HG02981 (cell line): ENCODE measurements around the gene GCC1.
"Not testable (repeated sequence)": the region's sequence is repeated elsewhere in the genome, so short reads cannot be mapped to it uniquely, and the experiment has no call there.

Experiments
- ATAC-seq: cut with Tn5 transposase; IDR thresholded peaks from one replicate; pipeline ENCODE4 v1.9.1; 2021; ENCODE audit warnings: mild to moderate bottlenecking, moderate library complexity; ENCODE audit not compliant: unreplicated experiment

Gene GCC1

DNA sequence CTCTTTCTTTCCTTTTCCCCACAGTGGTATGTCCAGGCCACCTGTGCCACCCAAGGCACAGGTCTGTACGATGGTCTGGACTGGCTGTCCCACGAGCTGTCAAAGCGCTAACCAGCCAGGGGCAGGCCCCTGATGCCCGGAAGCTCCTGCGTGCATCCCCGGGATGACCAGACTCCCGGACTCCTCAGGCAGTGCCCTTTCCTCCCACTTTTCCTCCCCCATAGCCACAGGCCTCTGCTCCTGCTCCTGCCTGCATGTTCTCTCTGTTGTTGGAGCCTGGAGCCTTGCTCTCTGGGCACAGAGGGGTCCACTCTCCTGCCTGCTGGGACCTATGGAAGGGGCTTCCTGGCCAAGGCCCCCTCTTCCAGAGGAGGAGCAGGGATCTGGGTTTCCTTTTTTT, 5.8 kb upstream of the GCC1 start:
- no peak for ATAC-seq

DNA sequence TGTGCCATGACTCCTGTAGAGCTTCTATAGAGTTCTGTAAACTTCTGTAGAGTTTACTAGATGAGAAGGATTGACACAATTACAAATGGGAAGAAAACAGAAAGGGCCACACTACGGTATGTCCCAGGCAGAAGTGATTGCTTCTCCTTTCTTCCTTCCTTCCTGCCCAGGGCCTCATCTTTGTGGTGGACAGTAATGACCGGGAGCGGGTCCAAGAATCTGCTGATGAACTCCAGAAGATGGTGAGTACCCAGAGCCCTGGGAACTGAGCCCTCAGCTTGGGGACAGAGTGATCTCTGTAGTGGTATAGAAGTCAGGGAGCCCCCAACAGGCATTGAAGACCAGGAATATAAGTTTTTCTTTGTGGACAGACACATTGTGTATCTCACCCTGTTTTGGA, 4.5 kb upstream of the GCC1 start:
- ATAC-seq, result no peak

DNA sequence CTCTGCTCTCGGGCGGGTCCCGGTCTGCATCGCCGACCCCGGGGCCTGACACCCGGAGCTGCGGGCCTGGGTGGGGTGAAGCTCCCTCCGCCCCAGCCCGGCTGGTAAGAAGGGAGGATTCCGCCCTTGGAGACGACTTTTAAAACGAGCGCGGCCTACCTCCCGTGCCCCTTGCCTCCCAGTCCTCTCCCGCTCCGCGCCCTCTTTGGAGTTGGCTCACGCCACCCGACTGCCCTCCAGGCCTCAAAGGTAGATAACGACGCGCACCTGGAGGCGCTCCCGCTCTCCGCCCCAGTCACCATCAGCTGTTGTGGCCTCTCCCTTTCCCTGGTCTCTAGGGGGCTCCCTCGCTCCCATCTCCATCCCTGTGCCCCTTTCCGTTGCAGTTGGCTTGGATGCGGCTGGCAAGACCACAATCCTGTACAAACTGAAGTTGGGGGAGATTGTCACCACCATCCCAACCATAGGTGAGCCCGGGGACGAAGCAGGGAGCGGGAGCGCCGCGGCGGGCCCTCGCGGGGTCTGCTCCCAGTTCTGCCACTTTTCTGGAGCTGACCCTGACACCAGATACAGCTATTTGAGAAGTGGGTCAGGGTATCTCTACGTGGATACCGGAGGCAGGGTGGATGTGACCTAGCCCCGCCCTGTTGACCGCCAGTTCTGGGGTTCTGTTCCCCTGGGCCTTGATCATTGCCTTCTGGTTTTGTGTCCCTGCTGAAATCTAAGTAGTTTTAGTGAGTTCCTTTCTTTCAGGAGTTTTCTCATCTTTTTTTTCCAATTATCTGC, 3.5 kb upstream of the GCC1 start:
- peak; percentile 1 for ATAC-seq

DNA sequence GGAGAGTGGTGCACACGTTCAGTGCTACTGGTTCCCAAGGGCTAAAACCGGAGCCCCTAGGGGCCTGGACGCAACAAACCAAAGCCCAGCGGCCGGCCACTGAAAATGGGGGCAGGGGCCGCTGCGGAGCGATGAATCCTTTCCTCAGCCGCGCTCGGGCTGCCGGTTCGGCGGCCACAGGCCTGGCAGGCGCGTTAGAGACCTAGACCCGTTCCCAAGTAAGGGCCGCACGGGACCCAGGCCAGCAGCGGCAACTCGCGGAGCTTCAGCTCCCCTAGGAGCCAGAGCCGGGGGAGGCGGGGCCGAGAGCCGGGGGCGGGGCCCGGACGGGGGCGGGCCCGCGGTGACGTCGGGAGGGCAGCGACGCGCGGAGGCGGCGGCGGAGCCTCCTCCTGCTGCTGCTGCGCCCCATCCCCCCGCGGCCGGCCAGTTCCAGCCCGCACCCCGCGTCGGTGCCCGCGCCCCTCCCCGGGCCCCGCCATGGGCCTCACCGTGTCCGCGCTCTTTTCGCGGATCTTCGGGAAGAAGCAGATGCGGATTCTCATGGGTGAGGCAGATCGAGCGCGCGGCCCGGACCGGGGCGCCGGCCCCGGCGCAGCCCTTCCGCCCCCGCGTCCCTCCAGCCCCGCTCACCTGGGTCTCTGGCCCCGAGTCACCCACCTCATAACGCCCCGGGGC, 2.8 kb upstream of the GCC1 start, which contains the start of gene ARF5:
Gene ARF5 (plus strand): TSS at position 393 of the 678 bp plus-strand sequence. CDS start 88 bp downstream, at position 481.
- ATAC-seq, result peak; percentile 81

DNA sequence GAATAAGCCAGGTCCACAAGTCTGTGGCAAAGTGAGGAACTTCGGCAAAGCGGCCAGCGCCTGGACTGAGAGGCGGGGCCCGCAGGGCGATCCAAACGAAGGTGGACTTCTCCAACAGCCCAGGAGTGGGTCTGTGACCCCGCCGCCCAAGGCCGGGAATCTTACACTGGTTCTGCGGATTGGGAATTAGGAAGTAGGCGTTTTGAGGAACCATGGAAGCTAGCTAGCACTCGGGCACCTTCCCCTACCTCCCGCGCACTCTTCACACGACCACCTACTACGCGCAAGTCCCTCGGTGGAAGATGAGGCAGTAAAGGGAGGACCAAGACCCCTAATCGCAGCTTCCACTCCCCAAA, 2.2 kb upstream of the GCC1 start:
- ATAC-seq, result no peak

DNA sequence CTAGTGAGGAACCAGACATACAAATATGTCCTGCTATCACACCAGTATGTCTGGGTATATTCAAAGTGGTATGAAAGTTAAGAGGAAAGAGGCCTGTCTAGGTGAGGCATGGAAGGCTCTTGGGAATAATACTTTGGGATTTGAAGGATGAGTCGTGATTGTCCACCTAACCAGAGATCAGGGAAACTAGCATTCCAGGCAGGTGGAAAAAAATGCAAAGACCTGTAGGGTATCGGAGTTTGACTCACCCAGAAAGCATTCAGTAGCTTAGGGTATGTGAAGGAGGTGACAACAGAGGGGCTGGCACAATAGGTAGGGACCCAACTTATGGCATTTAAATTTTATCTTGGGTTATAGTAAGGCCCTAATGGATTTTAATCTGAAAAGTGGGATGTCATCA, 950 bp upstream of the GCC1 start:
- ATAC-seq, result no peak

DNA sequence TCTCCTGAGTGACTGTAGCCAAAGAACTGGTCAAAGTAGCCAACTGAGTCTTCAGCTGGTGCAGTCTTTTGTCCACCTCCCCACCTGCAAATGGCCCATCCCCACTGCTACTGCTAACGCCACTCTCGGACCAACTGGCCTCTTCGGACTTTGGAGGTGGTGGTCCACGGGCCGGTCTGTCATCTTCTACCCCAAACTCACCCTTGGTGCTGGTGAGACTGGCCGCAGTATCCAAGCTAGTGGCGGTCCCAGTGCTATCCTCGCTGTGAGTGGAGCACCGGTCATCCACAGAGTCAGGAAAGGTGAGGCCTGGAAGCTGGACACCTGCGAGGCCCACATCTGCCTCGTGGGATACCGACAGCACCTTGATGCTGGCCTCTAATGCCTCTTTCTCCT, 750 bp downstream of the GCC1 start:
- no peak for ATAC-seq

DNA sequence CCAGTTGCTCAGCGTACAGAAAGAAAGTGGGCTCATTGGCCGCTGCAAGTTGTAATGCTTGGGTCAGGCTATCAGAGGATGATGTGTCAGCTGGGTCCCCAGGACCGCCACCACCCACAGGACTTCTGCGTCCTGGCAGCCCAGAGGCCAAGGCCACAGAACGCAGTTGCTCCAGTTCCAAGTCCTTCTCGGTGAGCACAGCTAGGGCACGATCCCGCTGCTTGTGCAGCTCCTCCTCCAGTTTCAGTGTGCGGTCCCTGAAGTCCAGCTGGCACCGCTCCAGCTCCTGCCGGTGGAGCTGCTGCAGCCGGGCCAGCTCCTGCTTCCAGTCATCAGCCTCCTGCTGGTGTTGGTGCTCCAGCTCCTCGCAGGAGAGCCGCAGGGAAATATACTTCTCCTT, 3.0 kb downstream of the GCC1 start:
- ATAC-seq, result no peak

DNA sequence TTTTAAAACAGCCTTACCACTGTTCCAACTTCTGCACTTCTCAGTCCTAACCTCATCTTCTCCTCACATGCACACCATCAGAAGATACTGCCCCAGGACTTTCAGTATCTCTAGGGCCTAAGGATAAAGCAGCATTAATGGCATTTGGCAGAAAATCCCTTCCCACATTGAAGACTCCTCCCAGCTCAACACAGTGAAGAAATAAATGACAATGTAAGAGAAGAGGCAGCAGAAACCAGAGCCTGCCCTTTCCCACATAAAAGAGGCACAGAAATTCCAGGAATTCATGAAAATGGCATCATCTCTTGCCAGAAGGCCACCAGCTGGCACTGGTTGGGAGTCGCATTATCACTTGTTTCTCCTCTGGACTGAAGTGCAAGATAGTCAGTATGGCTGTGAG, 3.7 kb downstream of the GCC1 start:
- ATAC-seq, result no peak

DNA sequence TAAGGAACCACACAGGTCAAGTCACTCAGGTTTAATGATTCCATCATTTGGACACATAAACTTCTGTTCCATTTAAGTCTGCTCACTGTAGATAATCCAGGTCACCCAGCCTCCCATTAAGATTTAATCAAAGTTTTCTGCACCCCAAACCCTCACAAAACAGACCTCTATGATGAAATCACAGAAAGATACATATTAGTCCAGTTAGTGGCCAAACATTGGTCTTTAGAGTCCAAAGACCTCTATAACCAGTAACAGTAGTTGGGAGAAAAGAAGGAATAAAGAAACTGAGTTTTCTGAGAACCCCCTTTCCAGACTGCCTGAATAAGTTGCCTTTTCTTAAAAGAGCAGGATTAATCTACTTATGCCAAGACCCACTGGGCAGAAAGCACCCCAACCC, 4.8 kb downstream of the GCC1 start:
- no peak for ATAC-seq

DNA sequence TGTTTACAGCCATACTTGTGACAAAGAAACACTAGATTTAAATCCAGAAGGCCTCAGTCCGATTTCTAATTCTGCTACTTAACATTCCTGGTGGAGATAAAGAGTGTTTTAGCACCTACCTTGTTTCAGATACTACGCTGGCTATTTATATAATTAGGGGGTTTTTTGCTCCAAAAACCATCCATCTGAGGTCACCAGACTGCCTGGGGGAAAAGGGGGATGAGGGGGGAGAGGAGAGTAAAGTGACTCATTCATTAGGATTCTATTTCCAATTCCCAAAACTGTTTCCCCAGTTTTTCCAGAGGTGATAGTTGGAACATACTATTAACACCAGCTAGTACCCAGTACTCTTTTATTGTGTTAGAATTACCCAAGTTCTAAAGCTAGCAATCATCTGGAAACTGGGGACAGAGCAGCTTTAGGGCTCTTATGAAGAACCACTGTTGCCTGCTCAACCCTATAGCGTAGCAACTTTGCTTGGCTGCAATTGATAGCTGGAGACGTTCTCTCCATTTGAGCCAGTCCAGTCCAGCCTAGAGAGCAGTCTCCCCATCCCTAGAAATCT, 6.6 kb downstream of the GCC1 start:
- ATAC-seq, result no peak

DNA sequence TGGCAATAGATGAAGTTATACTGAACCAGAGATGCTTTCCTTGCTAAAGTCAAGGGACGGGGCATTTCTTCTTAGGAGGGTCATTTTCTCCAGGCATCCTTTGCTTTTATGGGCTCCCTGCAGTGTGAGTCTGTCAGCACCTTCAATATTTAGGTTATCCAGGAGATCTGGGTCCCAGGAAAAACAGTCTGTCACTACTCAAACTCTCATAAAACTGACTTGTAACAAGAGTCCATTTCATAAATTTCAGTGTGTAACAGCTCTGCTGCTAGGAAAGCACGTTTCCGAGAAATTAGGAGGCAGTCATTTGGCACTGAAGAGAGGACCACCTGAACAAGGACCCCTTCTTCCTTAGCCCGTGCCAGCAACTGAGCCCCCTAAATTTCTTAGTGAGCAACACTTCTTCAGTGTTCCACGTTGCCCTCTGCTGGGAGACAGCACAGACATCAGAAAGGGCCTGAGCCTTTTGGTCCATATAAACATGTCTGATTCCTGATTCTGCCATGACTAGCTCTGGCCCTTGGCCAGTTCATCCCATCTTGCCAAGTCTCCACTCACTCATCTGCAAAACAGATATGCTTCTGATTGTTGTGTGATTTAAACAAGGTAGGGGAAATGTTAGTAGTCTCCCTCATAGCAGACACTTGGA, 7.2 kb downstream of the GCC1 start:
- ATAC-seq, result no peak

DNA sequence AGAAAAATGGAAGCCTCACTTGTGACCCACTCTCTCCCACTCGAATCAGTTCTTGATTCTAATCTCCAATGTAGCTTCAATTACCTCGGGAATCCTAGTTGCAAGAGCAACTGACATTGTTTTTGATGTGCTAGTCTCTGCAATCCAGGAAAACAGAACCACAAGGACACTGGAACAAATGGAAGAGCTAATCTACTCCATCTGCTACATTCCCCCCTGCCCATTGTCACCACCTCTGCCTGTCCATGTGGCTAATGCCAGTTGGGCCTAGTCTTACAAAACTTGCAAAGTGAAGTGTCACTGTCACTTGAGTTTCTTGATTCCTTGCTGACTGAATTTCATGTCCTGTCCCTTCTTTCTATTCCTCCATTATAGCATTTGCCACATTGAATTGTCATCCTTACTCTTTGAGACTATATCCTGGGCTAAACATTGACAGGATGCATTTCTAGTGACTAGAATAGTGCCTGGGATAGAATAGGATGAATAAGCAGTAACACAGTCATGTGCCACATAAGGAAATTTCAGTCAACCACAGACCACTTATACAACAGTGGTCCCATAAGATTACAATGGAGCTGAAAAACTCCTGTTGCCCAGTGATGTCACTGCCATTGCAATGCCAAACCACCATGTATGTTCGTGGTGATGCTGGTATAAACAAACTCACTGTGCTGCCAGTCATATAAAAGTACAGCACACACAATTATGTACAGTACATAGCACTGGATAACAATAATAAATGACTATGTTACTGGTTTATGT, 13.5 kb downstream of the GCC1 start:
- no peak for ATAC-seq

DNA sequence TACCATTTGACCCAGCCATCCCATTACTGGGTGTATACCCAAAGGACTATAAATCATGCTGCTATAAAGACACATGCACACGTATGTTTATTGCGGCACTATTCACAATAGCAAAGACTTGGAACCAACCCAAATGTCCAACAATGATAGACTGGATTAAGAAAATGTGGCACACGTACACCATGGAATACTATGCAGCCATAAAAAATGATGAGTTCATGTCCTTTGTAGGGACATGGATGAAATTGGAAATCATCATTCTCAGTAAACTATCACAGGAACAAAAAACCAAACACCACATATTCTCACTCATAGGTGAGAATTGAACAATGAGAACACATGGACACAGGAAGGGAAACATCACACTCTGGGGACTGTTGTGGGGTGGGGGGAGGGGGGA, 17.4 kb downstream of the GCC1 start:
- ATAC-seq, result not testable (repeated sequence)

DNA sequence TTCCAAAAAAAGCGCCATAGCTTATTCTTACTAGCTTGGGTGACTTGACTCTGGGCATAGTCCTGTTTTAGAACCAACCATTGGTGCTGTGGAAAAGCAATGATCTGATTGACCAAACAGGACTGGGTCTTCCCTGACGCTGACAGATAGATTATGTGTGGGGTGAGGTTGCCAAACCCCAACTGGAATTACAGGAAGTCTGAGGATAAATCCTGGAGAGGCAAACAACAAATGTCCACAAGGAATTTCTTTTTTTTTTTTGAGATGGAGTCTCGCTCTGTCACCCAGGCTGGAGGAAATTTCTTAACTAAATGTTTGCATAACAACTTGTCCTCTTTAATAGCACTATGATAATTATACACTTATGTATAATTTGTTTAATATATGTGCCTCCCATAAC, 19.2 kb downstream of the GCC1 start:
- ATAC-seq, result no peak

DNA sequence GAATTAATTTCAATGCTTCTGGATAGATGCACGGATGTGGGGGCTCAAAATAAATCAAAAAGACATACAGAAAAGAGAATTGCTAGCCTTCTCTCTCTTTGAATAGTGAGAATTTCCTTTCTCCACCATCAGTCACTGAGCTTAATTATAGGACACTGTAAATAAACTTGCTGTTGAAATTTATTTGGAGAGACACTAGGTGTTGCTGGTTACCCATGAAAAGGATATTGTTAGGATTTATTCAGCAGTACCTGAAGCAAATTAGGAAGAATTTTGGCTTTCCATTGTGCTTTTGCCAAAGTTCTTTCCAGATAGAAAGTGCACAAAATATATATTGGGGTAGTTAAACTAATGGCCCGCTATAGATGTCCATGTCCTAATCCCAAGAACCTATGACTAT, 27.6 kb downstream of the GCC1 start:
- no peak for ATAC-seq

DNA sequence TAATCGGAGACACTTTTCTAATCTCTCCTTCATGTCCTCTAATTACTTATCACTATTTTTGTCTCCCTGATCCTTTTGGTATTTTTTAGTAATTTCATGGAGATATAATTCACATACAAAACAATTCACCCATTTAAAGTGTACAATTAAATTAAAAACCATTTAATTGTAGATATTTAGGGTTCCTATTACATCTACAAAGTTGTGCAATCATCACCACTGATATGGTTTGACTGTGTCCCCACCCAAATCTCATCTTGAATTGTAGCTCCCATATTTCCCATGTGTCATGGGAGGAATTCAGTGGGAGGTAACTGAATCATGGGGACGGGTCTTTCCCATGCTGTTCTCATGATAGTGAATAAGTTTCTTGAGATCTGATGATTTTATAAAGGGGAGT, 29.0 kb downstream of the GCC1 start:
- ATAC-seq, result no peak

DNA sequence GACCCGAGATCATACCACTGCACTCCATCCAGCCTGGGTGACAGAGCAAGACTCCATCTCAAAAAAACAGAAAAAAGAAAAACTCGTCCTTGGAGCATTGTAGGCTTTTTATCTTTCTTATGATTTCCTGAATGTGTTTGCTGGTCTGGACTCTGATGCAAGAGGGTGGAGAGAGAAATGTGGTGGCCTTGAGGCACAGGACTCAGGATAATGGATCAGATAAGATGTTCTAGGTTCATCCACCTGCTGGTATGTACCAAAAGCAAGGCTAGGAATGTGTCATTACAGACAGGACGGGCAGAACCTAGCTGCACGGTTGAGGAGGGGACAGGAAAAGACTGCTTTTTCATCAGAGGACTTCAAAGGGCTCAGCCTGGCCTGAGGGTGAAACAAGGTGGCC, 33.5 kb downstream of the GCC1 start:
- no peak for ATAC-seq

DNA sequence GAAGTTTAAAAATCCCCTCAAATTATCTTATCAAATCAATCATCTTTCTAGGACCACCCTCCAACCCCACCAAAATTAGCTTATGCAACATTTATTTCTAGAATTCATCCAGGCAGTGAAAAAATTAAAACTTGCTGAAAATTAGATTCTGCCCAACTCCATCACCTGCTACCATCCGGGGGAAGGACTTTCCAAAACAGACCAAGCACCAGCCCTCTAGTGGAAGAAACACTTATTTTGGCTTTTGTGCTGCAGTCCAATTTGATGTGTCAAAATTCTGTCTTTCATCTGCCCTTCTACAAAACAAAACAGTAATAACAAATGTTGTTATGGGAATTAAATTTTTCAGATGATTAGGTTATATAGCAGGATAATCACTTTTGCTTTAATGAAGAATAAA, 35.1 kb downstream of the GCC1 start:
- no peak for ATAC-seq

DNA sequence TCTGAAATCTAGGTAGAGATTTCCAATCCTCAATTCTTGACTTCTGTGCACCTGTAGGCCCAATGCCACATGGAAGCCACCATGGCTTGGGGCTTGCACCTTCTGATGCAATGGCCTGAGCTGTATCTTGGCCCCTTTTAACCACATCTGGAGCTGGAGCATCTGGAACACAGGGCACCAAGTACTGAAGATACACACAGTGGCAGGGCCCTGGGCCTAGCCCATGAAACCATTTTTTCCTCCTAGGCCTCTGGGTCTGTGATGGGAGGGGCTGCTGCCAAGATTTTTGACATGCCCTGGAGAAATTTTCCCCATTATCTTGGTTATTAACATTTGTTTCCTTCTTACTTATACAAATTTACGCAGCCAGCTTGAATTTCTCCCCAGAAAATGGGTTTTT, 39.1 kb downstream of the GCC1 start:
- ATAC-seq, result no peak

DNA sequence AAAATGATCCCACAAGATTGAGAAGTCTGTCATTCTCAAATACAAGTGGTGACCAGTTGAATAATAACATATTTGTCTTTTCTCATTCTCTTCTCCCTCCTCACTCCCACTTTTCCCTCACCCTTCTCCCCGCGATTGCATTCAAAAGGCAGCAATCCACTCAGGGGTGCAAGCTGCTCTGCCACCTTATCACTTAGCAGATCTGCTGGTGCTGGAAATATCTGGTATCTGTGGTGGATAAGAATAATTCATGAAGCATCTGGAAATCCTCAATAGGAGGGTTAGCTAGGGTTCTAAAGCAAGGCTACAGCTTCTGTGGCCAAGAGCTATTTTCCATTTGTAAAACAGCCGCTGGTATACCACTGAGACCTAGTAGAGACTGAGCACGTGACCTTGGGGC, 43.8 kb downstream of the GCC1 start:
- ATAC-seq, result no peak
